ENCODE results near the gene KLF1. TPM values are rescaled to one million over a fixed set of nuclear protein-coding genes. Genes with fewer than 3 reads are reported as not detected.
"Not testable (repeated sequence)": the region's sequence is repeated elsewhere in the genome, so short reads cannot be mapped to it uniquely, and the experiment has no call there.

The KLF1 gene
- total RNA-seq, 6 experiments from 2014 or later: not detected

DNA sequence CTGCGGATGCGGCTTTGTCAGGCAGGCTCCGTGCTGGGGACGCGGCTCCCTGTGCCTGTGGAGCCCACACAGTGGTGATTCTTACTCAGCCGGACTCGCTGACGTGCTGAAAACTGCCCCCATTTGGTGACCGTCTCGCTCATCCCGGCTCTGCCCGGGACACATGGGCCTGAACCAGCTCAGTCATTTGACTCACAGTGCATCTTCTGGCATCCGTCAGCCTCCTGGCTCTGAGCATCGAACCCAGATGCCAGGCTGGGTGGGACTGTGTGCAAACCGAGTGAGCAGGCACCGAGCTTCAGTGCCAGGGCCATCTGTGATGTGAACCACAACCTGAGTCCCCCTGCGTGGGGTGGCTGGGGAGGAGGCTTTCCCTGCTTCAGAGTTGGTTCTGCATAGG lies 9.5 kb upstream of the KLF1 start:
- Mint-ChIP-seq H3K4me1 (ENCODE audit: low read depth) (peaks cover 9% of the 10 kb centered on the region), H3K36me3 (ENCODE audit: low read depth) (peaks cover 4% of the 10 kb centered on the region; the same call in 1 of the 2 replicates)

DNA sequence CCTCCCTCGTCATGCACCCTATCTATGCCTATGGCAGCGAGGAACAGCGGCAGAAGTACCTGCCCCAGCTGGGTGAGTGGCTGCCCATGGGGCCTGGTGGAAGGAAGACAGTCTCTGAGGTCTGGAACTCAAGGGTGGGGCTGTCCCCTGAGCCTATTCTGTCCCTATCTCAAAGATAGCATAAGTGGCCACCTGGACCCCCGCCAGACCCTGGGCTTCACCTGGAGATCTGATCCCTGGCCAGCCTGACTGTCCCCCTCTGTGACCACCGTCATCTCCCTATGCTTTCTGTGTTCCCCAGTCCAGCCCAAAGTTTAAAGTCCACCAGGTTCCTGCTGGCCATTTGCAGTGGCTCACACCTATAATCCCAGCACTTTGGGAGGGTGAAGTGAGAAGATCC lies 6.6 kb upstream of the KLF1 start:
- no peaks in the 10 kb centered on the region for H3K9me3 Mint-ChIP-seq
- H3K4me1 Mint-ChIP-seq (ENCODE audit: low read depth): peaks cover 20% of the 10 kb centered on the region
- H3K27me3 Mint-ChIP-seq (ENCODE audit: insufficient read depth): peaks cover 3% of the 10 kb centered on the region
- no peak overlapping the region for H3K4me3 Mint-ChIP-seq
- peaks cover 4% of the 10 kb centered on the region; the same call in 1 of the 2 replicates for H3K36me3 Mint-ChIP-seq (ENCODE audit: low read depth)
- TF ChIP-seq, protein P1, sequence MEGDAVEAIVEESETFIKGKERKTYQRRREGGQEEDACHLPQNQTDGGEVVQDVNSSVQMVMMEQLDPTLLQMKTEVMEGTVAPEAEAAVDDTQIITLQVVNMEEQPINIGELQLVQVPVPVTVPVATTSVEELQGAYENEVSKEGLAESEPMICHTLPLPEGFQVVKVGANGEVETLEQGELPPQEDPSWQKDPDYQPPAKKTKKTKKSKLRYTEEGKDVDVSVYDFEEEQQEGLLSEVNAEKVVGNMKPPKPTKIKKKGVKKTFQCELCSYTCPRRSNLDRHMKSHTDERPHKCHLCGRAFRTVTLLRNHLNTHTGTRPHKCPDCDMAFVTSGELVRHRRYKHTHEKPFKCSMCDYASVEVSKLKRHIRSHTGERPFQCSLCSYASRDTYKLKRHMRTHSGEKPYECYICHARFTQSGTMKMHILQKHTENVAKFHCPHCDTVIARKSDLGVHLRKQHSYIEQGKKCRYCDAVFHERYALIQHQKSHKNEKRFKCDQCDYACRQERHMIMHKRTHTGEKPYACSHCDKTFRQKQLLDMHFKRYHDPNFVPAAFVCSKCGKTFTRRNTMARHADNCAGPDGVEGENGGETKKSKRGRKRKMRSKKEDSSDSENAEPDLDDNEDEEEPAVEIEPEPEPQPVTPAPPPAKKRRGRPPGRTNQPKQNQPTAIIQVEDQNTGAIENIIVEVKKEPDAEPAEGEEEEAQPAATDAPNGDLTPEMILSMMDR (IDR thresholded peaks at IDR 0.05): no peak
- no peak overlapping the region for H3K27ac Mint-ChIP-seq
- no peak for DNase-seq

More for the DNA sequence above, 9.5 kb upstream of the KLF1 start:
- TF ChIP-seq, protein P1 (IDR thresholded peaks at IDR 0.05): no peak
- Mint-ChIP-seq H3K9me3 (no peaks in the 10 kb centered on the region), H3K27me3 (ENCODE audit: insufficient read depth) (no peaks in the 10 kb centered on the region; the same call in 1 of the 2 replicates), H3K27ac (no peak overlapping the region), H3K4me3 (no peak overlapping the region)
- no peak for DNase-seq

DNA sequence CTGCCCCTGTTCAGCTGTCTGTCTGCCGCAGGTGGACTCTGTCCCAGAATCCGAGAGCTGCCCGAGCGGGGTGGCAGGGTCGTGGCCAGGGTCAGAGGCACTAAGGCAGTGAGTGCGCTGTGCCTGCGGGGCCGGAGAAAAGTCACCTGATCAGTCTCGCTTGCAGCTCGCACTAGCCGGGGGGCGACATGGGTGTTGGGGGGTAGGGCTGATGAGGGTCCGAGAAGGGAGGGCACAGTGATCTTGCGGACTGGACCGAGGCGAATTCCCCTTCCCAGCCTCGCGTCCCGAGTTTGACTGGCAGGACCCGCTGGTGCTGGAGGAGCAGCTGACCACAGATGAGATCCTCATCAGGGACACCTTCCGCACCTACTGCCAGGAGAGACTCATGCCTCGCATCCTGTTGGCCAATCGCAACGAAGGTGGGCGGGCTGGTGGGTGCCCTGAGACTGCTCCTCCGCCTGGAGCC lies 4.6 kb upstream of the KLF1 start:
- Mint-ChIP-seq H3K4me3 (peak overlapping the region; percentile 97), H3K36me3 (ENCODE audit: low read depth) (no peaks in the 10 kb centered on the region), H3K9me3 (no peaks in the 10 kb centered on the region), H3K27ac (peak overlapping the region; percentile 79), H3K27me3 (ENCODE audit: insufficient read depth) (peaks cover 6% of the 10 kb centered on the region), H3K4me1 (ENCODE audit: low read depth) (peaks cover 20% of the 10 kb centered on the region)
- TF ChIP-seq, protein P1 (IDR thresholded peaks at IDR 0.05): no peak
- DNase-seq: no peak

DNA sequence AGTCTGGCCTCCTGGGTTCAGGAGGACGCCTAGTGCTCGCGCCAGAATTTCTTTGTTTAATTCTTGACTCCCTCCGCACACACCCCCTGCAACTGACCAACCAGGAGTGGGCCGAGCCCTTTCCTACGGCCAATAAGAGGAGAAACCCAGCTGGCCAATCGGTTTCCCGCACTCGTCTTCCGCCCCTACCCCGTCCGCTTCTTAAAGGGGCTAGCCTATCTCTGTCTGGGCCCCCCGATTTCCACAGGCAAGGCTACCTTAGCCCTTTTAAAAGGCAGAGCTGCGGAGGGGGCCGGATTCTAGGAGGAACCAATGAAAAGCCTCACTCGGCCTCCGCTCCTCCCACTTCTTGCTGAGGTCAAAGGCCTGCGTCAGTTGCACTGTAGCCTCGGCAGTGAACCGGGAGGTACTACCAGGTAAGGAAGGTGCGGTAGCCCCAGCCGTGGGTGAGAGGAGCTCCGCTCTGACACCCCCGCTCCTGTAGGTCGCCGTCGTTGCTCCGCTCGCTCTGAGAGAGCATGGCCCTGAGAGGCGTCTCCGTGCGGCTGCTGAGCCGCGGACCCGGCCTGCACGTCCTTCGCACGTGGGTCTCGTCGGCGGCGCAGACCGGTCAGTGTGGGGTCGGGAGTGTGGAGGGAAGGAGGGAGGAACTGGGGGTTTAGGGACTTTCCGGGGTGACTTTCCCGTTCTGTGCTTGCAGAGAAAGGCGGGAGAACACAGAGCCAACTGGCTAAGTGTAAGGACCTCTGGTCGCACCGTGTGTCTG lies 4.0 kb upstream of the KLF1 start, which contains the start of gene GCDH:
Gene GCDH (plus strand): TSS at position 374 of the 766 bp plus-strand sequence. CDS start 145 bp downstream, at position 519.
- TF ChIP-seq, protein P1 (IDR thresholded peaks at IDR 0.05): no peak
- DNase-seq: peak; percentile 98
- Mint-ChIP-seq H3K4me1 (ENCODE audit: low read depth) (peaks cover 20% of the 10 kb centered on the region), H3K27ac (peak within 1 kb of the TSS; percentile 79), H3K27me3 (ENCODE audit: insufficient read depth) (peaks cover 6% of the 10 kb centered on the region), H3K9me3 (no peaks in the 10 kb centered on the region), H3K4me3 (peak within 1 kb of the TSS; percentile 97), H3K36me3 (ENCODE audit: low read depth) (no peaks in the 10 kb centered on the region)

DNA sequence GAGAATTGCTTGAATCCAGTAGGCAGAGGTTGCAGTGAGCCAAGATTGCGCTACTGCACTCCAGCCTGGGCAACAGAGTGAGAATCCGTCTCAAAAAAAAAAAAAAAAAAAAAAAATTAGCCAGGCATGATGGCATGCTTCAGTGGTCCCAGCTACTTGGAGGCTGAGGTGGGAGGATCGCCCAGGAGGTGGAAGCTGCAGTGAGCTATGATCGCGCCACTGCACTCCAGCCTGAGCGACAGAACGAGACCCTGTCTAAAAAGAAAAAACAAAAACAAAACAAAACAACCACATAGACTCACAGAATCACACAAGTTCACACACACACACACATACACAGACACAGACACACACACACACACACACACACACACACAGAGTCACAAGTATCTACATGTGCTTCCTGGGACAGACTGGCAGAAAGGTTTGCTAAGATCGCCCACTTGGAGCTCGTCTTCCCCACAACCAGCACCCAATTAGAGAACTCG lies 3.3 kb upstream of the KLF1 start:
- DNase-seq; H3K27me3 Mint-ChIP-seq (ENCODE audit: insufficient read depth); H3K36me3 Mint-ChIP-seq (ENCODE audit: low read depth); H3K9me3 Mint-ChIP-seq: not testable (repeated sequence)
- peak overlapping the region; percentile 79 for H3K27ac Mint-ChIP-seq
- peaks cover 20% of the 10 kb centered on the region for H3K4me1 Mint-ChIP-seq (ENCODE audit: low read depth)
- peak overlapping the region; percentile 97 for H3K4me3 Mint-ChIP-seq

DNA sequence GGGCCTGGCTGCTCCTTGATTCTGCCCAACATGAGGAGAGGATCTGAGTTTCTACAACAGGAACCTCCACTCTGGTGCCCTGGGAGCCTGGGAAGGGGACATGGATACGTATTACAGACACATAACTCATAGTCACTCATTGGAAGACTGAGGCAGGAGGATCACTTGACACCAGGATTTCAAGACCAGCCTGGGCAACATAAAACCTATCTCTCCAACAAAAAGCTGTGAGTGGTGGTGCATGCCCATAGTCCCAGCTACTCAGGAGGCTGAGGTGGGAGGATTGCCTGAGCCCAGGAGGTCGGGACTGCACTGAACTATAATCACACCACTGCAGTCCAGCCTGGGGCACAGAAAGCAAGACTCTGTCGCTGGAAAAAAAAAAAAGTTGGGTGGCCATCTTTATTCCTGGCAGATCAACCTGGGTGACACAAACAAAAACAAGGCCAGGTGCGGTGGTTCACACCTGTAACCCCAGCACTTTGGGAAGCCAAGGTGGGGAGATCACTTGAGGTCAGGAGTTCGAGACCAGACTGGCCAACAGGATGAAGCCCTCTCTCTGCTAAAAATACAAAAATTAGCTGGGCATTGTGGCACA lies 1.1 kb upstream of the KLF1 start:
- TF ChIP-seq, protein P1 (IDR thresholded peaks at IDR 0.05): no peak
- Mint-ChIP-seq H3K4me1 (ENCODE audit: low read depth) (peaks cover 20% of the 10 kb centered on the region), H3K9me3 (peaks cover 11% of the 10 kb centered on the region), H3K27ac (no peak overlapping the region), H3K27me3 (ENCODE audit: insufficient read depth) (peaks cover 6% of the 10 kb centered on the region), H3K4me3 (no peak overlapping the region), H3K36me3 (ENCODE audit: low read depth) (no peaks in the 10 kb centered on the region)
- no peak for DNase-seq
